CD4-positive, alpha-beta T cell treated with Interleukin-15 for 1 hour (primary cell): ENCODE data around the gene HAPLN2.
A peak's percentile ranks its signal among the peaks of the same experiment; 100 is the strongest.

Experiments
- DNase-seq: peaks from one replicate; pipeline ENCODE4 v3.0.0-alpha.2; 2020

Gene HAPLN2

GRCh38 chr1:156646738-156647211 lies 27.6 kb downstream of the HAPLN2 start:
- DNase-seq, result no peak

GRCh38 chr1:156647351-156647750 lies 28.1 kb downstream of the HAPLN2 start:
- no peak for DNase-seq

- no peak for DNase-seq
Observed at GRCh38 chr1:156648496-156648895, 29.3 kb downstream of the HAPLN2 start.

GRCh38 chr1:156648951-156649350 lies 29.7 kb downstream of the HAPLN2 start:
- DNase-seq, result no peak

- no peak for DNase-seq
Observed at GRCh38 chr1:156652131-156652991, 33.1 kb downstream of the HAPLN2 start.

GRCh38 chr1:156652992-156653355 lies 33.8 kb downstream of the HAPLN2 start:
- no peak for DNase-seq

- no peak for DNase-seq
Observed at GRCh38 chr1:156654700-156655099, 35.5 kb downstream of the HAPLN2 start.

- no peak for DNase-seq
Observed at GRCh38 chr1:156655151-156655903, 36.1 kb downstream of the HAPLN2 start.

GRCh38 chr1:156655904-156656516 lies 36.8 kb downstream of the HAPLN2 start:
- no peak for DNase-seq

- DNase-seq, result peak; percentile 71
Observed at GRCh38 chr1:156656806-156657740, 37.9 kb downstream of the HAPLN2 start.

GRCh38 chr1:156657741-156658319 lies 38.6 kb downstream of the HAPLN2 start:
- DNase-seq, result peak; percentile 19

- DNase-seq, result peak; percentile 12
Observed at GRCh38 chr1:156658496-156658895, 39.3 kb downstream of the HAPLN2 start.

GRCh38 chr1:156658945-156659574 lies 39.8 kb downstream of the HAPLN2 start:
- peak; percentile 13 for DNase-seq

- DNase-seq, result no peak
Observed at GRCh38 chr1:156659661-156659987, 40.4 kb downstream of the HAPLN2 start.

GRCh38 chr1:156659988-156660751 lies 41.0 kb downstream of the HAPLN2 start:
- peak; percentile 92 for DNase-seq

GRCh38 chr1:156660752-156661112 lies 41.5 kb downstream of the HAPLN2 start:
- no peak for DNase-seq

- DNase-seq, result no peak
Observed at GRCh38 chr1:156662005-156662799, 43.0 kb downstream of the HAPLN2 start.

- no peak for DNase-seq
Observed at GRCh38 chr1:156662800-156663055, 43.5 kb downstream of the HAPLN2 start.

GRCh38 chr1:156663178-156663577 lies 44.0 kb downstream of the HAPLN2 start:
- no peak for DNase-seq

- no peak for DNase-seq
Observed at GRCh38 chr1:156664046-156664766, 45.0 kb downstream of the HAPLN2 start.
